Measurements from ENCODE around the gene EGR4.

EGR4 gene

DNA sequence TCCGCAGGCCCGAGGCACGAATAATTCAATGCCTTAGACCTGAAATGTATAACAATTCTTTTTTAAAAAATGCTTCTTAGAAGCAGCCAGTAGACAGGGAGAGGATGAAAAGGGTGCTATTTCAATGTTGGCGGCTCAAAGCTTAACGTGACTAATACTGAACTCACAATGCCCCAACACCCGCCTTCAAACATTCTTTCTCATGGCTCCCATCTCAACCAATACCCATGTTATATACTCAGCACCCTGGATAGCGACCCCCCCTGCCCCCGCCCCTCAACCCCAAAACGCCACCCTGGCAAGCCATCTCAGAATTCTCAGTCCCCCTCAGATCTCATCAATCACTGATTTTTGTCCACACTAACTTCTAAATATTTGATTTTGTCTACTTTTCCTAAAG, 13.5 kb downstream of the EGR4 start:
- no peaks in the 10 kb centered on the region for H3K27me3 ChIP-seq (replicated peaks; ENCODE audit: control insufficient read depth, insufficient read depth, low read length, poor library complexity, severe bottlenecking)
- H3K4me3 ChIP-seq (ENCODE audit: insufficient read depth, low read depth, low read length, poor library complexity, severe bottlenecking) = no peak overlapping the region
- H3K36me3 ChIP-seq (ENCODE audit: control insufficient read depth, insufficient read depth, low read length) = no peaks in the 10 kb centered on the region
- DNase-seq = no peak
- peaks cover 8% of the 10 kb centered on the region for H3K4me1 ChIP-seq (ENCODE audit: control insufficient read depth, insufficient read depth, low read length, poor library complexity, severe bottlenecking)
- H3K27ac ChIP-seq (ENCODE audit: insufficient read depth, low read length, poor library complexity, severe bottlenecking) = no peak overlapping the region
- no peaks in the 10 kb centered on the region for H3K9me3 ChIP-seq (ENCODE audit: control insufficient read depth, low read length)

DNA sequence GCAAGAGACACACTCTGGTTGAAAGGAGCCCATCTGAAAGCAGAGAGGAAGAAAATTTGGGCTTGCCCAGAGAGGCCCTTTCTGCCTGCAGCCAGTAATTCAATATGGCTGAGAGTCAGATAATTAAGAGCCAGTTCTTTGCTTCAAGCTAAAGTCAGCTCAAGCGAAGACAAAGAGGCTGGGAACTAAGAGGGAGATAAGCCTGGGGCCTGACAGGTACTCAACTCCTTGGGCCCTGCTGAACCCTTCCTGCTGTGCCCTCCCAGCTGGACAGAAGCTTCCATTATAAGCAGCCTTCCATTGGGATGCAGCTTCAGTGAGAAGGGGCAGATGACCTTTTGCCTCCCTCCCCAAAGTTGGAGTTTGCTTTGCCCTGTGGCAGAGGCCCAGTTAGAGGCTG, 21.1 kb downstream of the EGR4 start:
- DNase-seq = no peak
- Histone ChIP-seq H3K9me3 (ENCODE audit: control insufficient read depth, low read length) (no peaks in the 10 kb centered on the region), H3K4me3 (ENCODE audit: insufficient read depth, low read depth, low read length, poor library complexity, severe bottlenecking) (no peak overlapping the region), H3K27ac (ENCODE audit: insufficient read depth, low read length, poor library complexity, severe bottlenecking) (no peak overlapping the region), H3K4me1 (ENCODE audit: control insufficient read depth, insufficient read depth, low read length, poor library complexity, severe bottlenecking) (no peaks in the 10 kb centered on the region), H3K27me3 (replicated peaks; ENCODE audit: control insufficient read depth, insufficient read depth, low read length, poor library complexity, severe bottlenecking) (no peaks in the 10 kb centered on the region), H3K36me3 (ENCODE audit: control insufficient read depth, insufficient read depth, low read length) (no peaks in the 10 kb centered on the region)

DNA sequence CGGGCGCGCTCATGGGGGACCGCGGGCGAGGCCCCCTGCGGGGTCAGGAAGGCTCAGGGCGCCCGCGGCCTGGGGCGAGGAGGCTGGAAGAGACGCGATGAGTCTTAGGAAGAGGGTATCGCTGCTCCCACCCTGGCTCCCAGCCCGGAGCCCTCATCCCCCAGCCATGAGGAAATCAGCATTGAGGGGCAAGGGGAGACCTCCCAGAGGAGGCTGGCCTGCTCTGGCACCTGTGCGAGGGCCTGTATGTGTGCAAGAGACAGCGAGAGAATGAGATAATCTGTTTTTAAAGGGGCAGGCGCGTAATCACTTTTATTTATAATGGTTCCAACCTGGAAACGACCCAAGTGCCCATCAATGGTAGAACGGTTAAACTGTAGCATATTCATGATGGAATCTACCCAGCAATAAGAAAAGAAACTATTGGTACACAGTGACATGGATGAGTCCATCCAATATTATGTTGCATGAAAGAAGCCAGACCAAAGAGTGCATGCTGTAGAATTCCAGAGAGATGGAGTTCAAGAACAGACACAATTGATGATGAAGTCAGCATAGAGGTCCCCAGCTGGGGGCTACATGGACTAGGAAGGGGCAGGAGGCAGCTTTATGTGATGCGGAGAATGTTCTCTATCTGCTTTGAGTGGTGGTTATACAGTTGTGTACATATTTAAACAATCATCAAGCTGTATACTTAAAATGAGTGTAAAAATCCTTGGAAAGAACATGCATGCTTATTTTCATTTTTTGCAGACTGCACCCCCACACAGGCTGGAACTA, 23.5 kb downstream of the EGR4 start:
- H3K9me3 ChIP-seq (ENCODE audit: control insufficient read depth, low read length) = no peaks in the 10 kb centered on the region
- no peaks in the 10 kb centered on the region for H3K4me1 ChIP-seq (ENCODE audit: control insufficient read depth, insufficient read depth, low read length, poor library complexity, severe bottlenecking)
- peak overlapping the region; percentile 39 for H3K4me3 ChIP-seq (ENCODE audit: insufficient read depth, low read depth, low read length, poor library complexity, severe bottlenecking)
- no peak for DNase-seq
- H3K27ac ChIP-seq (ENCODE audit: insufficient read depth, low read length, poor library complexity, severe bottlenecking) = peak overlapping the region; percentile 45
- no peaks in the 10 kb centered on the region for H3K27me3 ChIP-seq (replicated peaks; ENCODE audit: control insufficient read depth, insufficient read depth, low read length, poor library complexity, severe bottlenecking)
- no peaks in the 10 kb centered on the region for H3K36me3 ChIP-seq (ENCODE audit: control insufficient read depth, insufficient read depth, low read length)

DNA sequence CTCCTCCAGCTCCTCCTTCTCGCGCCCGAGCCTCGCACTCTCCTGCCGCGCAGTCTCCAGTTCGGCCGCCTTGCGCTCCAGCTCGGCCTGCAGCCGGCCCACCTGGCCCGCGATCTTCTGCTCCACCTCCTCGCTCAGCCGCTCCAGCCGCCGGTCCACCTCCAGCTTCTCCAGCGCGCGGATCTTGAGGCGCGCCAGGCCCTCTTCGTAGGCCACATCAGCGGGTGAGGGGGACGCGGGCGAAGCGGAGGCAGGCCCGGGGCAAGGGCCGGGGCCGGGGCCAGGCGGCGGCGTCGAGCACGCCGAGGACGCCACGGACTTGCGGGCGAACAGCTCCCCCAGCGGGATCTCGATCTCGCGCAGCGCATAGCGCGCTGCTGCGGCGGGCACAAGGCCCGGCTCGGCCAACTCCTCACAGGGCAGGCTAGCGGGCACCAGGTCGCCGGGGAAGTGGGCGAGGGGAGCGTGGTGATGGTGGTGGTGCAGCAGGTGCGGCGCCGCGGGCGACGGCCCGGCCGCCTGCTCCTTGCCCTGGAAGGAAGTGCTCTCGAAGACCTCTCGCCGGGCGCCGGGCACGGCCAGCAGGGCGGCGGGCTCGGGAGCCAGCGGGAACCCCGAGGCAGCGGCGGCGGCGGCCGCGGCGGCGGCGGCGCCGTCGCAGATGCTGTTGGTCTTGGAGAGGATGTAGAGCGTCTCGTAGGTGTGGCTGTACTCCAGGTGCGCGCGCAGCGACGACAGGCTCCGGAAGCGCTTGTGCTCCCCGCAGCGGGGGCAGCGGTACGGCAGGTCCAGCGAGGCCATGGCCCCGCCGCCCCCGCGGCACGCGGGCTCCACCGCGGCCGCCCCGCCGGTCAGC, 24.3 kb downstream of the EGR4 start:
- peak overlapping the region; percentile 45 for H3K27ac ChIP-seq (ENCODE audit: insufficient read depth, low read length, poor library complexity, severe bottlenecking)
- H3K36me3 ChIP-seq (ENCODE audit: control insufficient read depth, insufficient read depth, low read length) = no peaks in the 10 kb centered on the region
- peak overlapping the region; percentile 43 for H3K4me3 ChIP-seq (ENCODE audit: insufficient read depth, low read depth, low read length, poor library complexity, severe bottlenecking)
- H3K27me3 ChIP-seq (replicated peaks; ENCODE audit: control insufficient read depth, insufficient read depth, low read length, poor library complexity, severe bottlenecking) = no peaks in the 10 kb centered on the region
- H3K4me1 ChIP-seq (ENCODE audit: control insufficient read depth, insufficient read depth, low read length, poor library complexity, severe bottlenecking) = no peaks in the 10 kb centered on the region
- no peaks in the 10 kb centered on the region for H3K9me3 ChIP-seq (ENCODE audit: control insufficient read depth, low read length)
- DNase-seq = peak; percentile 42 to 71 (median 67)

DNA sequence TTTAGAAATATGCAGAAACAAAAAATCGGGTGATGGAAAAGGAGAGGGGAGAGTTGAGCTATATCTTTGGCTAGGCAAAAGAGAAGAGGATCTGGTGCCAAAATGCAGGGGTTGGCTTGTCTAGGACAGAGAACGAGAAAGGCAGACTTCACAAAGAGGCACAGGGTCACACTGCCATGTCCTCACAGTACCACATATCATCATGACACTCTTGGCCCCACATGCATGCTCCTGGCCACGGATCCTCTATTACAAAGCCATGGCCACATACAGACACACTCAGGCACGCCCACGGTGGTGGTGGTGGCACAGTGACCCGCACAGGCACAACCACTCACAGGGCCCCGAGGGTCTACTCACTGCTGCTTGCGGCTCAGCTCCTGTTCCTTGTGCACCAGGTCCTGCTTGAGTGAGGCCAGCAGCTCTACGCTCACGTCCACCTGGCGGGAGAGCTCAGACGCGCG, 24.9 kb downstream of the EGR4 start:
- no peaks in the 10 kb centered on the region for H3K27me3 ChIP-seq (replicated peaks; ENCODE audit: control insufficient read depth, insufficient read depth, low read length, poor library complexity, severe bottlenecking)
- H3K27ac ChIP-seq (ENCODE audit: insufficient read depth, low read length, poor library complexity, severe bottlenecking) = no peak overlapping the region
- H3K9me3 ChIP-seq (ENCODE audit: control insufficient read depth, low read length) = no peaks in the 10 kb centered on the region
- no peaks in the 10 kb centered on the region for H3K4me1 ChIP-seq (ENCODE audit: control insufficient read depth, insufficient read depth, low read length, poor library complexity, severe bottlenecking)
- H3K36me3 ChIP-seq (ENCODE audit: control insufficient read depth, insufficient read depth, low read length) = no peaks in the 10 kb centered on the region
- DNase-seq = no peak
- H3K4me3 ChIP-seq (ENCODE audit: insufficient read depth, low read depth, low read length, poor library complexity, severe bottlenecking) = no peak overlapping the region

DNA sequence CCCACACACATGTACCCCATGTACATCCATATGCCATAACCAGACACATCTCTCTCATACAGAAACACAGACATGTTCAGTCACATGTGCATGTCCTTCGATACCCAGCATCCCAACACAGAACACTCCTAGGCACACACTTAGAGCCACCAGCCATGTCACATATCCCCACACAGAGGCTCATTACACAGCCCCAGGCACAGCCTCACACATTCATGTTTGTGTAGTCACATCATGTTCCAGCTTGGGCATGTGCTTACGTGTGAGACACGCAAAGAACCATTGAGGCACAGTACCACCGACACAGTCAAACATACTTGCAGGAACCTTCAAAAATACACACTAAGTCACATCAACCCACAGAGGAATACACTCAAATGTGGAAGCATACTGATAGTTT, 26.3 kb downstream of the EGR4 start:
- Histone ChIP-seq H3K4me1 (ENCODE audit: control insufficient read depth, insufficient read depth, low read length, poor library complexity, severe bottlenecking) (no peaks in the 10 kb centered on the region), H3K27me3 (replicated peaks; ENCODE audit: control insufficient read depth, insufficient read depth, low read length, poor library complexity, severe bottlenecking) (no peaks in the 10 kb centered on the region), H3K27ac (ENCODE audit: insufficient read depth, low read length, poor library complexity, severe bottlenecking) (no peak overlapping the region), H3K36me3 (ENCODE audit: control insufficient read depth, insufficient read depth, low read length) (no peaks in the 10 kb centered on the region), H3K9me3 (ENCODE audit: control insufficient read depth, low read length) (no peaks in the 10 kb centered on the region), H3K4me3 (ENCODE audit: insufficient read depth, low read depth, low read length, poor library complexity, severe bottlenecking) (no peak overlapping the region)
- DNase-seq = no peak

DNA sequence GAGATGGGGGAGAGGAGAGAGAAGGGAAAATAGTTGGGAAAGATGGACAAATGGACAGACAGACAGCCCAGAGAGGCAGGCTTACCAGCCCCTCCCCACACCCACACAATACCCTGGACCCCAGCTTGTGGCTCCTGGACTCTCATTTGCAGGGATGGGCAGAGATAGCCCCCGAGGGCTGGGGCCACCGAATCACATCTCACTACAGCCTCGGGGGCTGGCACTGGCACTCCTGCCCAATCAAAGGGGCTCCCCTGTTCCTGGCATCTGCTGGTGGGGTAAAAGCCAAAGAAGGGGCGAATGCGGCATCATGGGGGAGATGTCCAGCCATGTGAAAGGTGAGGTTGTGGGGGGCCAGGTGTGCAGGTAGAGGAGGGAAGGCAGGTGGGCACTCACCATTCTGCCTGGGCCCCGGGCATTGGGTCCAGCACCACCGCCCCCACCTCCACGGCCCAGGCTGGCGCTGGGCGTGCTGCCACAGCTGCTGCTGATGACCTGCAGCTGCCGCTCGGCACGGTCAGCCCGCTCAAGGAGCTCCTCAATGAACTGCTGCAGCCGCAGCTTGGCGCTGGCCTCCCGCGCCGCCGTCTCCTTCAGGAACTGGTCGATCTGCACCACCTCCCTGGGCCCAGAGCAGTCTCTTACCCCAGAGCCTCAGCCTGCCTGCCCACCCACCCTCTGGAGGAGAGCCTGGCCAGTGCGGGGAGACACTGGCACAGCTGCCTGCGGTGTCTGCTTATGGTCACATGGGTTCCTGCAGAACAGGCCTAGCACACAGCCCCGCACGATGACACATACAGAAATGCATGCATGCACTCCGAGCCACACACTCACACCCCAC, 27.1 kb downstream of the EGR4 start:
- Histone ChIP-seq H3K9me3 (ENCODE audit: control insufficient read depth, low read length) (no peaks in the 10 kb centered on the region), H3K4me3 (ENCODE audit: insufficient read depth, low read depth, low read length, poor library complexity, severe bottlenecking) (no peak overlapping the region), H3K27ac (ENCODE audit: insufficient read depth, low read length, poor library complexity, severe bottlenecking) (no peak overlapping the region), H3K27me3 (replicated peaks; ENCODE audit: control insufficient read depth, insufficient read depth, low read length, poor library complexity, severe bottlenecking) (no peaks in the 10 kb centered on the region), H3K4me1 (ENCODE audit: control insufficient read depth, insufficient read depth, low read length, poor library complexity, severe bottlenecking) (no peaks in the 10 kb centered on the region), H3K36me3 (ENCODE audit: control insufficient read depth, insufficient read depth, low read length) (no peaks in the 10 kb centered on the region)
- no peak for DNase-seq

DNA sequence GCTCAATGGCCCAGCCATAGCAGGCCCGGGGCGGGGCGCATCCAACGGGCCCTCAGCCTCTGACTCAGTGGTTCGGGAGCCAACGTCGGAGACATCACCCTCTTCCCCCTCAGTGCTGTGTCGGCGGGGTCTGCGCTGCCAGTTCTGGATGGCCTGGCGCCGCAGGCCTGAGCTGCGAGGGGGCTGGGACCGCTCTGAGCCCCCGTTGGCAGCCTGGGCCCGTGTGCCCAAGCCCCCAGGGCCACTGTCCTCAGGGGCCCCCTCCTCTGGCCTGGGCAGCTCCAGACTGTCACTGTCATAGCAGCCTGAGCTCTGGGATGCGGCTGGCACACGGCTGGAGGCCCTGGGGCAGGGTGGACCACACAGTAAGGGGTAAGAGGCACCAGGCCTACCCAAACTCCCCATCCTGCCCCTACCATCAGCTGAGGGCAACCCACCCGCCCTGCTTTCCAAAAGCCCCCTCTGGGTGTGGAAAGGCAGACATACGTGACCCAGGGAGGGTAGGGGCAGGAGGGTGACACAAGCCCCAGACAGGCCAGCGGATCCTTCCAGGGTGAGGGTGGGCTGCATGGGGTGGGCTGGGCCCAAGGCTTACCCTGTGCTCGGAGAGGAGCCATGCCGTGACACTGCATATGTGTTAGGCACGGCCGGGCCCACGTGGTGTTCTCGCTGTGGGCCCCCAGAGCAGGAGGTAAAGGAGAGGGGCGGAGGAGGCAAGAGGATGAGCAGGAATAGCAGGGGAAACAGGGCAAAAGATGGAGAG, 27.9 kb downstream of the EGR4 start:
- no peaks in the 10 kb centered on the region for H3K9me3 ChIP-seq (ENCODE audit: control insufficient read depth, low read length)
- DNase-seq = no peak
- no peaks in the 10 kb centered on the region for H3K4me1 ChIP-seq (ENCODE audit: control insufficient read depth, insufficient read depth, low read length, poor library complexity, severe bottlenecking)
- H3K36me3 ChIP-seq (ENCODE audit: control insufficient read depth, insufficient read depth, low read length) = no peaks in the 10 kb centered on the region
- H3K4me3 ChIP-seq (ENCODE audit: insufficient read depth, low read depth, low read length, poor library complexity, severe bottlenecking) = no peak overlapping the region
- H3K27ac ChIP-seq (ENCODE audit: insufficient read depth, low read length, poor library complexity, severe bottlenecking) = no peak overlapping the region
- no peaks in the 10 kb centered on the region for H3K27me3 ChIP-seq (replicated peaks; ENCODE audit: control insufficient read depth, insufficient read depth, low read length, poor library complexity, severe bottlenecking)

DNA sequence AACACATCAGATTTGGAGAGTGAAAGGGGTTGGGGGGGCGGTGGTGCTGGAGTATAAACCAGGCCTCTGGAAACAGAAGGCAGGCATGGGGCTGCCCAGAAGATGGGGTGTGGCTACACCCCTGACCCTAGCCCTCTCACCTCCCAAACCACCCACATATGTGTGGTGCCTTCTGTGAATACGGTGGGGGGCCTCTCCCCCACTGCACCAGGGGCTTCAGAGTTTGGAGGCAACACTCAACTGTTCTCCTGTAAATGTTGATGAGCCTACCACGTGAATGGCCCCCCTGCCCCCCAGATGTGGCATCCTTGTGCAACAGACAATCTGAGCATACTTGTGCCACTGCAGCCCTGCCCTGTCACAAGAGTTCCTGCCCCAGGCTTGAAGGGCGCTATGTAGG, 28.6 kb downstream of the EGR4 start:
- Histone ChIP-seq H3K36me3 (ENCODE audit: control insufficient read depth, insufficient read depth, low read length) (no peaks in the 10 kb centered on the region), H3K9me3 (ENCODE audit: control insufficient read depth, low read length) (no peaks in the 10 kb centered on the region)
- DNase-seq = no peak

More for the DNA sequence above, 28.6 kb downstream of the EGR4 start:
- no peaks in the 10 kb centered on the region for H3K4me1 ChIP-seq (ENCODE audit: control insufficient read depth, insufficient read depth, low read length, poor library complexity, severe bottlenecking)
- no peaks in the 10 kb centered on the region for H3K27me3 ChIP-seq (replicated peaks; ENCODE audit: control insufficient read depth, insufficient read depth, low read length, poor library complexity, severe bottlenecking)
- no peak overlapping the region for H3K27ac ChIP-seq (ENCODE audit: insufficient read depth, low read length, poor library complexity, severe bottlenecking)
- no peak overlapping the region for H3K4me3 ChIP-seq (ENCODE audit: insufficient read depth, low read depth, low read length, poor library complexity, severe bottlenecking)

All from effector memory CD4-positive, alpha-beta T cell (primary cell).